GM18505 (cell line): ENCODE measurements around the gene C9orf78.

ENCODE experiments used
- ATAC-seq: cut with Tn5 transposase; IDR thresholded peaks from one replicate; pipeline ENCODE4 v1.9.1; 2021; ENCODE audit not compliant: unreplicated experiment
- POLR2A ChIP-seq: IDR thresholded peaks from 4 replicates; pipeline ENCODE4 v1.6.1; 2011; ENCODE audit warnings: borderline replicate concordance; ENCODE audit not compliant: insufficient read depth, insufficient read length; ENCODE audit errors: extremely low read depth

C9orf78 gene

GRCh38 chr9:129839324-129840023, 4.4 kb upstream of the C9orf78 start:
- ATAC-seq: no peak
- TF ChIP-seq POLR2A: no peak

DNA sequence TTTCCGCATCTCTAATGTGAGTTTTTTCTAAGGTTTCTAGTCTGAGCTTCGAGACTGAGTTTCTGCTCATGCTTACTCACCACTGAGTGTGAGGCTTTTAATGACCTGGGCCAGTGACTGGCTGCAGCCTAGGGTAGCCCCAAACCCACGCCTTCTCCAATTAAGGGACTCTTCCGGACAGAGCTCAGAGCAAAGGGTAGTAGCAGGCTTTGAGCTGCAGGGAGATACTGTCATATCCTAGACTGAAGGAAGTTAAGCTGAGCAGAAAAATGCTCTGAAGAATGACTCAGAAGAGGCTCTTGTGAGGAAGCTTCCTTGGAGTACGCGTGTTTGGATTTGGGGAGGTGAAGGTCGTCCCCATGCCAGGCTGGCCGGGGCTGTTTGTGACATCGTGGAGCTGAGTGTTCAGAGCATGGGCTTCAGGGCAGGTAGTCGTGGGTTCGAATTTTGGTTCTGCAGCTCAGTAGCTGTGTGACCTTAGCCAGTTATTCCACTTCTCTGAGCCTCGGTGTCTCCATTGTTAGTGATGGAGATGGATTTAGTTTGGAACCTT, 3.7 kb upstream of the C9orf78 start:
- no peak for ATAC-seq

DNA sequence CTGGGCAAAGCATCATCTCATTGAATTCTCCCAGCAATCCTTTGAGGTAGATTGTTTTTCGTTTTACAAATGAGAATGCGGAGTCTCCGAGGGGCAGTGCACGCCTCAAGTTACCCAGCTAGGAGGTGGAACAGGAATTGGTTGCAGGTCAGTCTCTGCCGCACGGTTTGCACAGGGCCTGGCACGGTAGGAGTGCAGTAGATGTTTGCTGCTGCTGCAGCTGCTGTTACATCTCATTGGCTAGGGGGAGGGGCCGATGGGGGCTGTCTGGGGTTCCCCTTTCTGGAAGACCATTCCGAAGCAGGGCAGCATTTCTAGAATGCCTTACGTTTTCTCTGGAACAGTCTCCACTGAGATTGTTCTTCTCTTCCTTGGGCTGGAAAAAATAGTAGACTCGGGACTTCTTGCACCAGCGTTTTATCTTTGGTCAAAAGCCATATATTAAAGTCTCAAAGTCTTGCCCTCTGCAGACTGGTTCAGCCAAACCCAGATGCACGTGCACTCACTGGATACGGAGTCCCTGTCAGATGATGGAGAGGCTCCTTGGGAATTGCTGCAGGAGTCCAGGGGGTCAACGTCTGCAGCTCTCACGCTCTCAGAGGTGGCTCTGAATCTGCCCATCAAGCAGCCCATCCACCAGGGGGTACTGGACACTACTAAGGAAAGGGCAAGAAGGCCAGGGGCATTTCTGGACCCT, 1.4 kb upstream of the C9orf78 start:
- ATAC-seq: no peak
- TF ChIP-seq POLR2A: no peak

More for the DNA sequence above, 3.7 kb upstream of the C9orf78 start:
- no peak for TF ChIP-seq POLR2A

- ATAC-seq: no peak
- no peak for TF ChIP-seq POLR2A
Measured at GRCh38 chr9:129835860-129836223, 767 bp upstream of the C9orf78 start.

GRCh38 chr9:129834489-129835127, 467 bp downstream of the C9orf78 start:
- ATAC-seq: peak; percentile 21
- no peak for TF ChIP-seq POLR2A

DNA sequence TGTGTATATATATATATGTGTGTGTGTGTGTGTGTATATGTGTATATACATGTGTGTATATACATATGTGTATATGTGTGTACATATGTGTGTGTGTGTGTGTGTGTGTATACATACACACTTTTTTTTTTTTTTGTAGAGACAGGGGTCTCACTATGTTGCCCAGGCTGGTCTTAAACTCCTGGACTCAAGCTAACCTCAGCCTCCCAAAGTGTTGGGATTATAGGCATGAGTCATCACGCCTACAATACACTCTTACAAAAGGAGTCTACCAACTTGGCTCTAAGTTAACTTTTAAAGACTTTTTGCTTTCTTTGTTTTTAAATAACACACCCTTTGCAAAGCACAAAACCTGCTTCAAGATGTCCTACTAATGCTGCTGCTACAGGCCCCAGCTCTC, 2.1 kb downstream of the C9orf78 start:
- no peak for ATAC-seq
- no peak for TF ChIP-seq POLR2A

DNA sequence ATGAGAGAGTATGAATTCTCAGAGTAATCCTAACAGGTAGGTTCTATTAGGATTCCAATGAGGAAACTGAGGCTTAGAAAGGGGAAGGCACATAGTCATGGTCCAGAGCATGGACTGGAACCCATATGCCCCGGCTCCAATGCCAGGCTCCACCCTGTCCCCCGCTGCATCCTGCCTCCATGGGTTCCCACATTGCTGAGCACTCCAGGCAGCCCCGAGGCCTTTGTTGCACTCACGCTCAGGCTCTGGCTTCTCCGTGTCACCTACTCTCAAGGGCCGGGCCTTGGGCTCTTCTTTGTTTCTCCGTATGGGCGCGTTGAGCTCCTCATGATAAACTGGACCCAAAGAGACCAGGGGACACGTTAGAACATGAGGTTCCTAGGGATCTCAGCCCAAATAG, 6.1 kb downstream of the C9orf78 start:
- ATAC-seq: no peak
- TF ChIP-seq POLR2A: no peak

GRCh38 chr9:129828051-129828450, 7.0 kb downstream of the C9orf78 start:
- no peak for ATAC-seq
- no peak for TF ChIP-seq POLR2A

DNA sequence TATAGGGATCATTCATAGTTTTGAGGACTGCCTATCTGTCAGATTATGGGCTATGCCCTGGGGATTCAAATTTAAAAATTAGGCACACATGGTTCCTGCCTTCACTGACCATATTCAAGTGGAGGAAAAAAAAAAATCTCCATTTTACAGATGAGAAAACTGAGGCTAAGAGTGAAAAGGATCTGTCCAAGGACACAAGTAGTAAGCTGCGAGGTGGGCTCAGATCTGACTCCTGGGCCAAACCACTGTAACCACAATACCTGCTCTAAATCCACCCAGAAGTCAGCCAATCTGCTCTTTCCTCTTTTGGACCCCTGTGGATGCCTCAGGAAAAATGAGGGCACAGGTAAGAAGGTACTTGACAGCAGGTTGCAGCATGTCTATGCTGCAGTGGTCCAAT, 8.3 kb downstream of the C9orf78 start:
- ATAC-seq: no peak
- TF ChIP-seq POLR2A: no peak

GRCh38 chr9:129826344-129826743, 8.7 kb downstream of the C9orf78 start:
- no peak for TF ChIP-seq POLR2A
- ATAC-seq: no peak

DNA sequence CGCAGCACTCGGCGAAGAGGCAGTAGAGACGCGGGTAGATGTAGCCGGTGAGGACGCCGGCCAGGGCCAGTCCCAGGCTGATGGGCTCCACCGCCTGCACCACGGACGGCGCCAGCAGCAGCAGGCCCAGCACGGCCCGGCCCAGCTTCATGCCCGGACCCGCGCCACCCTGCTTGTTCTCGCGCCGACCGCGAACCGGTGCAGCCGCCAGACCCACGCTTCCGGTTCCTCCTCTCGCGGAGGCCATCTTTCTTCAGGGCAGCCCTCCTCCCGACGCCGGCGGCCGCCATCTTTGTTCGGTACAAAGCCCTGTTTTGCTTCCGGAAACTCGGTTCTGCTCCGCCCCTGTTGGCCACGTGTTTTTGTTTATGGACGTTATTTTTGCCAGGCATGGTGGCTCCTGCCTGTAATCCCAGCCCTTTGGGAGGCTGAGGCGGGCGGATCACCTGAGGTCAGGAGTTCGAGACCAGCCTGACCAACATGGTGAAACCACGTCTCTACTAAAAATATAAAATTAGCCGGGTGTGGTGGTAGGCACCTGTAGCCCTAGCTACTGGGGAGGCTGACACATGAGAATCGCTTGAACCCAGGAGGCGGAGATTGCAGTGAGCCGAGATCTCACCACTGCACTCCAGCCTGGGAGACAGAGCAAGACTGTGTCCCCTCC, 11.0 kb downstream of the C9orf78 start, which contains the start of gene TOR1A:
Gene TOR1A (minus strand): TSS at position 202 of the 667 bp plus-strand sequence. CDS start 51 bp downstream, at position 151.
- ATAC-seq: peak; percentile 79
- peak; percentile 93 for TF ChIP-seq POLR2A

DNA sequence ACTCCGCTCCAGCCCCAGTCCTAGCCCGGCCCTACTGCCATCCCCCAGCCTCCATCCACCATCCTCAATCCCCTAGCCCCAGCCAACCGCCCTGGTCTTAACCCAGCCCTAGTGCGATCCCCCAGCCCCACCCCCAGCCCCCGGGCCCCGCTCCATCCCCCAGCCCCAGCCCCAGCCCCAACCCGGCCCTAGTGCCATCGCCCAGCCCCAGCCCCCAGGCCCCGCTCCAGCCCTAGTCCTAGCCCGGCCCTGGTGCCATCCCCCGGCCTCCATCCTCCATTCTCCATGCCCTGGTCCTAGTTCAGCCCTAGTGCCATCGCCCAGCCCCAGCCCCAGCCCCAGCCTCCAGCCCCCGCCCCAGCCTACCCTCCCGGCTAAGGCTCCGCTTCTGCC, 11.5 kb downstream of the C9orf78 start:
- TF ChIP-seq POLR2A: no peak
- peak; percentile 11 for ATAC-seq
